T-helper 17 cell (primary cell): ENCODE results near the gene TMTC2. TPM values are rescaled to one million over a fixed set of nuclear protein-coding genes. Genes with fewer than 3 reads are reported as not detected.
A peak's percentile ranks its signal among the peaks of the same experiment; 100 is the strongest.

Source experiments
- ATAC-seq: fragments of 150-1000 bp; cut with Tn5 transposase; 2 replicates; pipeline ENCODE4 v1.10.0; 2021; ENCODE audit warnings: mild to moderate bottlenecking, moderate library complexity
- DNase-seq, 3 donors: peaks; one replicate each; pipeline versions ENCODE4 v3.0.0 to v3.0.0-alpha.2; 2020 to 2021
- H3K9me3 ChIP-seq: one replicate; pipeline ENCODE4 v1.7.0; 2013; ENCODE audit warnings: low read length, mild to moderate bottlenecking; ENCODE audit not compliant: control insufficient read depth, poor library complexity, severe bottlenecking
- H3K27ac Mint-ChIP-seq: one replicate; pipeline ENCODE4 v1.8.0; 2022; ENCODE audit warnings: mild to moderate bottlenecking, moderate library complexity, mixed read lengths
- H3K27me3 Mint-ChIP-seq: one replicate; pipeline ENCODE4 v1.8.0; 2022; ENCODE audit warnings: mixed read lengths
- H3K36me3 Mint-ChIP-seq: one replicate; pipeline ENCODE4 v1.8.0; 2022; ENCODE audit warnings: low read depth, mixed read lengths
- H3K4me1 Mint-ChIP-seq: one replicate; pipeline ENCODE4 v1.8.0; 2022; ENCODE audit warnings: mild to moderate bottlenecking, mixed read lengths
- H3K4me3 Mint-ChIP-seq: one replicate; pipeline ENCODE4 v1.8.0; 2022; ENCODE audit warnings: mild to moderate bottlenecking, moderate library complexity, mixed read lengths
- total RNA-seq, 4 donors: library from RNA in 2 of 4; stranded (reverse) in 2 of 4; gene quantifications; one replicate each; pipeline ENCODE4 v1.2.3 and lab custom pipeline; 2022 to 2026

The TMTC2 gene
- total RNA-seq, 2 donors from 2014 or later, result 6.0 to 6.2 TPM

GRCh38 chr12:83143950-83144349 is 457.2 kb downstream of the TMTC2 start:
- DNase-seq (no peak), ATAC-seq (no peak)
- peaks cover 6% of the 10 kb centered on the region for H3K27me3 Mint-ChIP-seq
- H3K27ac Mint-ChIP-seq, result no peak overlapping the region
- H3K4me1 Mint-ChIP-seq, result no peaks in the 10 kb centered on the region
- no peaks in the 10 kb centered on the region for H3K36me3 Mint-ChIP-seq
- H3K9me3 ChIP-seq, result no peaks in the 10 kb centered on the region
- H3K4me3 Mint-ChIP-seq, result no peak overlapping the region

GRCh38 chr12:83145325-83145840 is 458.7 kb downstream of the TMTC2 start:
- H3K9me3 ChIP-seq, result no peaks in the 10 kb centered on the region
- Mint-ChIP-seq H3K4me1 (no peaks in the 10 kb centered on the region), H3K36me3 (no peaks in the 10 kb centered on the region), H3K27me3 (peaks cover 6% of the 10 kb centered on the region), H3K4me3 (no peak overlapping the region), H3K27ac (no peak overlapping the region)
- DNase-seq (no peak), ATAC-seq (no peak)

DNA sequence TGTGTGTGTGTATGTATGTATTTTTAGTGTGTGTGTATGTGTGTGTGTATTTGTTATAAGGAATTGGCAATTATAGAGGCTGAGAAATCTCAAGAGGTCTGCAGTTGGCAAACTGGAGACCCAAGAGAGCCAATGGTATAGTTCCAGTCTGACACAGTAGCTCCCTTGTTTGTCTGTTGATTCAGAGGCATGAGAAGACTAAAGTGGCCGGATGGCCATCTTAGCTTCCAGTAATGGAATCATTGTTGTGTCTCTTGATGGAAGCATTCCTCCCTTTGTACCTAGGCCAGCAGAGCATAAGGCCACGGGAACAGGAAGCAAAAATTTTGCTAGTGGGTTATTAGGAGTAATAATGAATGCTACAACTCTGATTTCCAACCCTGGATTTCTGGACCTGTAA is 460.6 kb downstream of the TMTC2 start:
- ATAC-seq, result no peak
- no peak for DNase-seq
- no peaks in the 10 kb centered on the region for H3K4me1 Mint-ChIP-seq
- H3K9me3 ChIP-seq, result no peaks in the 10 kb centered on the region
- H3K36me3 Mint-ChIP-seq, result no peaks in the 10 kb centered on the region
- peaks cover 8% of the 10 kb centered on the region for H3K27me3 Mint-ChIP-seq
- H3K27ac Mint-ChIP-seq, result no peak overlapping the region
- H3K4me3 Mint-ChIP-seq, result no peak overlapping the region

GRCh38 chr12:83149987-83150386 is 463.3 kb downstream of the TMTC2 start:
- H3K27ac Mint-ChIP-seq, result no peak overlapping the region
- H3K4me1 Mint-ChIP-seq, result no peaks in the 10 kb centered on the region
- no peak for DNase-seq
- ATAC-seq, result no peak
- no peaks in the 10 kb centered on the region for H3K9me3 ChIP-seq
- H3K27me3 Mint-ChIP-seq, result peaks cover 8% of the 10 kb centered on the region
- no peaks in the 10 kb centered on the region for H3K36me3 Mint-ChIP-seq
- H3K4me3 Mint-ChIP-seq, result no peak overlapping the region

DNA sequence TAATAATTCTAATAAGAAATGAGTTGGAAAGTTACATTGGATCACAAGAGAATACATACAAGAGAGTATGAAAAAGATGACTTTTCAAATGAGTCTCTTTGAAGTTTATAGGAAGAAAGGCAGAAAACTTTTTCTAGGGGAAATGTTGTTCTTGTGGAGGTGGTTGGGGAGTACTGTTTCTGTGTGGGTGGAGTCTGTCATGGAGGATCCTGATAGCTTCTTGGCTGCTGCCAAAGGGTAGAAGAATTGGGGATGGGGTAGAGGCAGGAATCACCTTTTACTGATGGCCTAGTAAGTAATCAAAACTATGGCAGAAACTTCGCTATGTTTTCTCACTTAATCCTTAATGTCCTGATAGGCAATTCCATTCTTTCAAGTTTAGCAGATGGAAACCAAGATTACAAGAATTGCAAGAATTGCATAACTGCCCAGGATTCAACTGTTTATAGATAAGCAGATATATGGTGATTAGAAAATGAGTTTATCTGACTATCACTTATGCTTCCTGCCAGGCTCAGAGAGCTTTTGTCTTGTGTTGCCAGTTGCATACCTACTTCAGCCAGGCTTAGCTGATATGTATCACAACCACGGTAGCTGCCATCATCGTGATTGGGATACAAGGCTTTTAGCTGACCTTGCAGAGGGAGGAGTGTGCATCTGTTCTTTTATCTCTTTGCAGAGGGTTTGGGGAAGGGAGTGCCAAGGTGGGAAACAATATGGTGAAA is 463.9 kb downstream of the TMTC2 start:
- H3K4me1 Mint-ChIP-seq, result no peaks in the 10 kb centered on the region
- peaks cover 8% of the 10 kb centered on the region for H3K27me3 Mint-ChIP-seq
- no peak overlapping the region for H3K27ac Mint-ChIP-seq
- H3K36me3 Mint-ChIP-seq, result no peaks in the 10 kb centered on the region
- no peaks in the 10 kb centered on the region for H3K9me3 ChIP-seq
- DNase-seq, result no peak
- no peak overlapping the region for H3K4me3 Mint-ChIP-seq
- ATAC-seq, result no peak

- Mint-ChIP-seq H3K4me3 (no peak overlapping the region), H3K4me1 (peaks cover 4% of the 10 kb centered on the region), H3K27ac (no peak overlapping the region), H3K36me3 (no peaks in the 10 kb centered on the region), H3K27me3 (peaks cover 8% of the 10 kb centered on the region)
- no peak for DNase-seq
- no peak for ATAC-seq
- H3K9me3 ChIP-seq, result no peaks in the 10 kb centered on the region
Observed at GRCh38 chr12:83153177-83153576, 466.5 kb downstream of the TMTC2 start.

DNA sequence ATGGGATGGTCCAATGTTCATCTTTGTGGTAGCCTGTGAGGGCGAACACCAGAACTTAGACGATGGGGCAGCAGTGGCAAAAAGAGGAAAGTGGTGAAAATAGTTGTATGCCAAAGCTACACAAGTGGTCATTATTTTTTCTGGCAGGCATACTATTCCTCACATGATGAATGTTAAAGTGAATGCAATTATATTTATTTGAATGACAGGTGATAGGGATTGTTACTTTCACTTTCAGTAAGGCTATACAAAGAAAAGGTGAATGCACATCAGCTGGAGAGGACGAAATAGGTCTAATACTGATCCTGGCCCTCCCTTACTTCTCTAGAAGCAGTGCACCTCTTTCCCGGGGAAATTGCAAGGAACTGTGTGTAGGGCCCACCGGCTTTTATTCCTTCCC is 470.1 kb downstream of the TMTC2 start:
- Mint-ChIP-seq H3K27me3 (peaks cover 6% of the 10 kb centered on the region), H3K4me3 (peak overlapping the region; percentile 61), H3K4me1 (peaks cover 4% of the 10 kb centered on the region), H3K27ac (no peak overlapping the region), H3K36me3 (no peaks in the 10 kb centered on the region)
- DNase-seq (no peak), ATAC-seq (no peak)
- no peaks in the 10 kb centered on the region for H3K9me3 ChIP-seq

DNA sequence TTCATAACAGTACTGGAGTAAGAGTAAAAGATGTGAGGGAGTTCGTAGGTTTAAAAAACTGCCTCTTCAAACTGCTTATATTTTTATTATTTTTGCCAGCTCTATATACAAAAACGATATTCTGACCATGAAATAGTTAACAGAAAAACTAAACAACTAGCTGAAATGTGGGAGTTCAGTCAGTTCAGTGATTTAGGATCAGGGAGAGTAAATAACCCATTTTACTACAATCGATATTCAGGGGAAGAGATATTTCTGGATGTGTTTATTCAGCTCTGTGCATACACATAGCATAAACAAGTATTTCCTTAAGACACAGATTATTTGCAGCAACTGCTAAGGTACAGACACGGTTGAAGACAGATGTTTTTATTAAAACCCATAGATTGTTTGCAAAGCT is 470.9 kb downstream of the TMTC2 start:
- DNase-seq, result no peak
- Mint-ChIP-seq H3K4me3 (peak overlapping the region; percentile 61), H3K27me3 (peaks cover 11% of the 10 kb centered on the region), H3K4me1 (peaks cover 4% of the 10 kb centered on the region), H3K36me3 (no peaks in the 10 kb centered on the region), H3K27ac (no peak overlapping the region)
- no peaks in the 10 kb centered on the region for H3K9me3 ChIP-seq
- ATAC-seq, result no peak

- H3K27me3 Mint-ChIP-seq, result peaks cover 13% of the 10 kb centered on the region
- H3K9me3 ChIP-seq, result no peaks in the 10 kb centered on the region
- peaks cover 4% of the 10 kb centered on the region for H3K4me1 Mint-ChIP-seq
- no peak overlapping the region for H3K4me3 Mint-ChIP-seq
- ATAC-seq (no peak), DNase-seq (no peak)
- no peak overlapping the region for H3K27ac Mint-ChIP-seq
- no peaks in the 10 kb centered on the region for H3K36me3 Mint-ChIP-seq
Observed at GRCh38 chr12:83158613-83159207, 472.0 kb downstream of the TMTC2 start.

DNA sequence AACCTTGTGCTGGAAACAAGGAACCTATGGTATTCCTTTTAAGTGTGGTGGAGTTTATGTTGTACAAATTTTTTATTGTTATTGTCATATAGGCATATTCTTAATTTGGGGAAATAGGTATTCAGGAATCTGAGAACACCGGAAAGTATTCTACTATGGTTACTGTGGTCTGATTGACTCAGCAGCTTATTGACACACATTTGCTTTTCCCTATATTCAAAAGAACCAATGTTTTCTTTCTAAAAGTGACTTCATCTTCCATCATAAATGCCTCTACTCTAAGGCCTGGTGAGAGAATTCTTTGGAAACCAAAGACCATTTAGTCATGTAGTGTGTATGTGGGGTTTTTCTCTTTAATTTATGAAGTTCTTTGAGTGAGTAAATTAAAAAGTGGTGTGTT is 474.8 kb downstream of the TMTC2 start:
- Mint-ChIP-seq H3K4me3 (no peak overlapping the region), H3K36me3 (no peaks in the 10 kb centered on the region), H3K4me1 (peaks cover 4% of the 10 kb centered on the region), H3K27me3 (peaks cover 13% of the 10 kb centered on the region), H3K27ac (no peak overlapping the region)
- ATAC-seq, result no peak
- H3K9me3 ChIP-seq, result no peaks in the 10 kb centered on the region
- DNase-seq, result no peak

GRCh38 chr12:83168751-83169150 is 482.0 kb downstream of the TMTC2 start:
- ATAC-seq (no peak), DNase-seq (no peak)
- no peaks in the 10 kb centered on the region for H3K9me3 ChIP-seq
- Mint-ChIP-seq H3K27ac (no peak overlapping the region), H3K4me1 (no peaks in the 10 kb centered on the region), H3K4me3 (no peak overlapping the region), H3K36me3 (peaks cover 2% of the 10 kb centered on the region), H3K27me3 (peaks cover 17% of the 10 kb centered on the region)

DNA sequence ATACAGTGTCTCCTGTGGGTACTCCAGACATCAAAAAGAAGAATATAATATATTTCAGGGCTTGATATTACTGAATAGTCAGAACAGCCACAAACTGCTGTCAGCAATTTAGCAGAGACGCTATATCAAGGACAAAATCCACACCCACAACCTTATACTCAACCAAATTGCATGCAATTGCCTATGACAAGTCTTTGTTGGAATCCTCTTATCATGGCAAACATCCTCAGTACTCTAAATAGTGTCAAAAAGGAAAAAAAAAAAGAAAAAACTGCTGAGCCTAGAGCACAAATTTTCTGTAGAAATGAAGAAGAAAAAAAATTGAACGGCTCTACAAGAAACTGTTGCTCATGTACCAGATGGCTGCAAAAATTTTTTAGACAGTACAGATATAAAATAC is 485.7 kb downstream of the TMTC2 start:
- DNase-seq (no peak), ATAC-seq (no peak)
- H3K27me3 Mint-ChIP-seq, result peaks cover 17% of the 10 kb centered on the region
- H3K27ac Mint-ChIP-seq, result no peak overlapping the region
- no peaks in the 10 kb centered on the region for H3K4me1 Mint-ChIP-seq
- H3K9me3 ChIP-seq, result no peaks in the 10 kb centered on the region
- H3K4me3 Mint-ChIP-seq, result no peak overlapping the region
- H3K36me3 Mint-ChIP-seq, result no peaks in the 10 kb centered on the region

DNA sequence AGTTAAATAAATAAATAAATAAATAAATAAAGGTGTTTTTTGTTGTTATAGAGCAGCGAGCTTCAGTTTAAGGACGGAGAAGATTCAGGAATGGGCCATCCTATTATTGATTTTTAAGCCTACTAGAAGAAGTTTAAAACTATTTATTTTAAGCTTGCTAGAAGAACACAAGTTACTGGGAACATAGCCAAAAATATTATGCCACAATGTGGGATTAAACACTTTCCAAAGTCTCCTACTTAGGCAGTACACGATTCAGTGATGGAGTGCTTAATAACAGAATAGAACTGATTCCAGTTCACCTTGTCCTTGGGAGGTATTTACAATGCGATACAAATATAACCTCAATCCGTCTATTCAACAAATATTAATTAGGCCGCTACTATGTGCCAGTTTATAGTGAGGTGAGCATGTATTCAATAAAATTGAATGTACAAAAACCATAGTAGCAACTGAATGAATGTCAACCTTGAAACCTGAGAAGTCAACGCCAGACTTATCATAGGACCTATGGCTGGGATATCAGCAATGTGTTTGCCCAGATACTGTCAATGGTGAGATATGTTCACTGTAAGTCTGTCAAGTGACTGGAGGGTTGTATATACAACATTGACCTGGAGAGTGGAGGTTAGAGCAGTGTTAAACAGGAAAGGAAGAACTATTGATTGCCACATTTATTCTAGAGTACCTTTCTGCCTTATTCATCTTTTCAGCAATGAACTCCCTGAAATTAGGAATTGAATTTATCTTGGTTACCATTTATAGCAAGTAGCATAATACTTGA is 486.4 kb downstream of the TMTC2 start:
- Mint-ChIP-seq H3K36me3 (no peaks in the 10 kb centered on the region), H3K27me3 (peaks cover 12% of the 10 kb centered on the region), H3K27ac (no peak overlapping the region), H3K4me3 (no peak overlapping the region), H3K4me1 (no peaks in the 10 kb centered on the region)
- H3K9me3 ChIP-seq, result no peaks in the 10 kb centered on the region
- no peak for DNase-seq
- ATAC-seq, result no peak
